Measurements from ENCODE around the gene LGALS3BP. TPM values are rescaled to one million over a fixed set of nuclear protein-coding genes. Genes with fewer than 3 reads are reported as not detected.

The LGALS3BP gene
- total and polyA plus RNA-seq, 2 of the 13 experiments (the other 11 are each of a cell fraction or from before 2014, with no cell fraction given), result 137 to 332 TPM

DNA sequence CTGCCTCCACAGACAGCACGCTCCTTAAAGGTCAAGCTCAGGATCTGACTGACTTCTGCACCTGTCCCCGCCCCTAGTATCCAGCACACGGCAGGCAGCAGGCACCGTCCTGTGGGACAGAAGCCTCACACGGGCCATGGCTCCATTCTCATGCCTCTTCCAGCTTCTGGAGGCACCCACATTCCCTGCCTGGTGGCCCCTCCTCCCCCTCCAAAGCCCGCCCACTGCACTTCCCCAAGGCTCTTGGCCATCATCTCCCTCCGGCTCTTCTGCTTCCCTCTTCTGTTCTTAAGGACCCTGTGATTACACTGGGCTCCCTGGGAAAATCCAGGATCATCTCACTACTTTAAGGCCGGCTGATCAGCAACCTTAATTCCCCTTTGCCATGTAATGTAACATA, 26.3 kb upstream of the LGALS3BP start:
- no TSS peak for BruUV-seq (replicated peaks)
- intact Hi-C loops (cut with micrococcal nuclease; ENCODE audit: unreplicated experiment) (no loop called here), in situ Hi-C loops (cut with HindIII; ENCODE audit: extremely low pct_ligation_motif_present, low pct_unique_long_range_greater_than_20kb) (no loop called here)
- H3K4me3 ChIP-seq (replicated peaks in 1 of 3; ENCODE audit: insufficient read depth in 1 of 3, low read depth in 2 of 3, low read length in 3 of 3), result no peak overlapping the region
- CTCF ChIA-PET (ENCODE audit: low intra/inter-chr PET ratio, low total read pairs), result no interaction called here
- no peaks in the 10 kb centered on the region; a peak in 1 of 5 replicates for H3K27me3 ChIP-seq (ENCODE audit: control insufficient read depth in 1 of 2, insufficient read depth in 2 of 2, low read length in 2 of 2)
- H3K9me3 ChIP-seq (ENCODE audit: low read length), result no peaks in the 10 kb centered on the region
- no peak for FAIRE-seq
- TF ChIP-seq ZNF343 (CRISPR knock-in tag; IDR thresholded peaks at IDR 0.05), result no peak
- 0 out of 2 replicates have a peak, but pooled peaks have one; percentile 21 for TF ChIP-seq ZNF788 (CRISPR knock-in tag; IDR thresholded peaks at IDR 0.05; ENCODE audit: borderline replicate concordance)
- TF ChIP-seq, protein P1, sequence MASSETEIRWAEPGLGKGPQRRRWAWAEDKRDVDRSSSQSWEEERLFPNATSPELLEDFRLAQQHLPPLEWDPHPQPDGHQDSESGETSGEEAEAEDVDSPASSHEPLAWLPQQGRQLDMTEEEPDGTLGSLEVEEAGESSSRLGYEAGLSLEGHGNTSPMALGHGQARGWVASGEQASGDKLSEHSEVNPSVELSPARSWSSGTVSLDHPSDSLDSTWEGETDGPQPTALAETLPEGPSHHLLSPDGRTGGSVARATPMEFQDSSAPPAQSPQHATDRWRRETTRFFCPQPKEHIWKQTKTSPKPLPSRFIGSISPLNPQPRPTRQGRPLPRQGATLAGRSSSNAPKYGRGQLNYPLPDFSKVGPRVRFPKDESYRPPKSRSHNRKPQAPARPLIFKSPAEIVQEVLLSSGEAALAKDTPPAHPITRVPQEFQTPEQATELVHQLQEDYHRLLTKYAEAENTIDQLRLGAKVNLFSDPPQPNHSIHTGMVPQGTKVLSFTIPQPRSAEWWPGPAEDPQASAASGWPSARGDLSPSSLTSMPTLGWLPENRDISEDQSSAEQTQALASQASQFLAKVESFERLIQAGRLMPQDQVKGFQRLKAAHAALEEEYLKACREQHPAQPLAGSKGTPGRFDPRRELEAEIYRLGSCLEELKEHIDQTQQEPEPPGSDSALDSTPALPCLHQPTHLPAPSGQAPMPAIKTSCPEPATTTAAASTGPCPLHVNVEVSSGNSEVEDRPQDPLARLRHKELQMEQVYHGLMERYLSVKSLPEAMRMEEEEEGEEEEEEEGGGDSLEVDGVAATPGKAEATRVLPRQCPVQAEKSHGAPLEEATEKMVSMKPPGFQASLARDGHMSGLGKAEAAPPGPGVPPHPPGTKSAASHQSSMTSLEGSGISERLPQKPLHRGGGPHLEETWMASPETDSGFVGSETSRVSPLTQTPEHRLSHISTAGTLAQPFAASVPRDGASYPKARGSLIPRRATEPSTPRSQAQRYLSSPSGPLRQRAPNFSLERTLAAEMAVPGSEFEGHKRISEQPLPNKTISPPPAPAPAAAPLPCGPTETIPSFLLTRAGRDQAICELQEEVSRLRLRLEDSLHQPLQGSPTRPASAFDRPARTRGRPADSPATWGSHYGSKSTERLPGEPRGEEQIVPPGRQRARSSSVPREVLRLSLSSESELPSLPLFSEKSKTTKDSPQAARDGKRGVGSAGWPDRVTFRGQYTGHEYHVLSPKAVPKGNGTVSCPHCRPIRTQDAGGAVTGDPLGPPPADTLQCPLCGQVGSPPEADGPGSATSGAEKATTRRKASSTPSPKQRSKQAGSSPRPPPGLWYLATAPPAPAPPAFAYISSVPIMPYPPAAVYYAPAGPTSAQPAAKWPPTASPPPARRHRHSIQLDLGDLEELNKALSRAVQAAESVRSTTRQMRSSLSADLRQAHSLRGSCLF (CRISPR knock-in tag; IDR thresholded peaks at IDR 0.05; ENCODE audit: borderline replicate concordance), result no peak
- no peak for TF ChIP-seq BRF2 (CRISPR knock-in tag; IDR thresholded peaks at IDR 0.05)
- TF ChIP-seq DNMT1 (CRISPR knock-in tag; IDR thresholded peaks at IDR 0.05), result no peak
- TF ChIP-seq PAX8 (CRISPR knock-in tag; IDR thresholded peaks at IDR 0.05; ENCODE audit: borderline replicate concordance), result no peak
- TF ChIP-seq ZNF543 (CRISPR knock-in tag; IDR thresholded peaks at IDR 0.05), result peak; percentile 99
- TF ChIP-seq ZNF616 (CRISPR knock-in tag; IDR thresholded peaks at IDR 0.05; ENCODE audit: low read depth), result no peak
- TF ChIP-seq, protein P2, sequence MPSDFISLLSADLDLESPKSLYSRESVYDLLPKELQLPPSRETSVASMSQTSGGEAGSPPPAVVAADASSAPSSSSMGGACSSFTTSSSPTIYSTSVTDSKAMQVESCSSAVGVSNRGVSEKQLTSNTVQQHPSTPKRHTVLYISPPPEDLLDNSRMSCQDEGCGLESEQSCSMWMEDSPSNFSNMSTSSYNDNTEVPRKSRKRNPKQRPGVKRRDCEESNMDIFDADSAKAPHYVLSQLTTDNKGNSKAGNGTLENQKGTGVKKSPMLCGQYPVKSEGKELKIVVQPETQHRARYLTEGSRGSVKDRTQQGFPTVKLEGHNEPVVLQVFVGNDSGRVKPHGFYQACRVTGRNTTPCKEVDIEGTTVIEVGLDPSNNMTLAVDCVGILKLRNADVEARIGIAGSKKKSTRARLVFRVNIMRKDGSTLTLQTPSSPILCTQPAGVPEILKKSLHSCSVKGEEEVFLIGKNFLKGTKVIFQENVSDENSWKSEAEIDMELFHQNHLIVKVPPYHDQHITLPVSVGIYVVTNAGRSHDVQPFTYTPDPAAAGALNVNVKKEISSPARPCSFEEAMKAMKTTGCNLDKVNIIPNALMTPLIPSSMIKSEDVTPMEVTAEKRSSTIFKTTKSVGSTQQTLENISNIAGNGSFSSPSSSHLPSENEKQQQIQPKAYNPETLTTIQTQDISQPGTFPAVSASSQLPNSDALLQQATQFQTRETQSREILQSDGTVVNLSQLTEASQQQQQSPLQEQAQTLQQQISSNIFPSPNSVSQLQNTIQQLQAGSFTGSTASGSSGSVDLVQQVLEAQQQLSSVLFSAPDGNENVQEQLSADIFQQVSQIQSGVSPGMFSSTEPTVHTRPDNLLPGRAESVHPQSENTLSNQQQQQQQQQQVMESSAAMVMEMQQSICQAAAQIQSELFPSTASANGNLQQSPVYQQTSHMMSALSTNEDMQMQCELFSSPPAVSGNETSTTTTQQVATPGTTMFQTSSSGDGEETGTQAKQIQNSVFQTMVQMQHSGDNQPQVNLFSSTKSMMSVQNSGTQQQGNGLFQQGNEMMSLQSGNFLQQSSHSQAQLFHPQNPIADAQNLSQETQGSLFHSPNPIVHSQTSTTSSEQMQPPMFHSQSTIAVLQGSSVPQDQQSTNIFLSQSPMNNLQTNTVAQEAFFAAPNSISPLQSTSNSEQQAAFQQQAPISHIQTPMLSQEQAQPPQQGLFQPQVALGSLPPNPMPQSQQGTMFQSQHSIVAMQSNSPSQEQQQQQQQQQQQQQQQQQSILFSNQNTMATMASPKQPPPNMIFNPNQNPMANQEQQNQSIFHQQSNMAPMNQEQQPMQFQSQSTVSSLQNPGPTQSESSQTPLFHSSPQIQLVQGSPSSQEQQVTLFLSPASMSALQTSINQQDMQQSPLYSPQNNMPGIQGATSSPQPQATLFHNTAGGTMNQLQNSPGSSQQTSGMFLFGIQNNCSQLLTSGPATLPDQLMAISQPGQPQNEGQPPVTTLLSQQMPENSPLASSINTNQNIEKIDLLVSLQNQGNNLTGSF (CRISPR knock-in tag; IDR thresholded peaks at IDR 0.05), result no peak
- no peak for TF ChIP-seq ZNF766 (CRISPR knock-in tag; IDR thresholded peaks at IDR 0.05; ENCODE audit: borderline replicate concordance)
- TF ChIP-seq POLR2G (IDR thresholded peaks at IDR 0.05; ENCODE audit: low read depth, low read length), result no peak
- POLR2A ChIA-PET, result interaction anchor here (1.0 to 1.3 kb wide), 2 partner anchors 21 to 26 kb away, joined by 3 to 4 read pairs; partner anchors contain the start of gene LGALS3BP
- no peak for ATAC-seq
- peaks cover 5 to 10% of the 10 kb centered on the region in 2 experiments; a peak in 3 of 5 replicates for H3K36me3 ChIP-seq (replicated peaks in 1 of 2; ENCODE audit: control insufficient read depth in 1 of 2, insufficient read depth in 2 of 2, low read length in 2 of 2)
- H3K79me2 ChIP-seq (ENCODE audit: insufficient read depth, low read length), result peaks cover 64% of the 10 kb centered on the region
- no peak overlapping the region for H2AFZ ChIP-seq (ENCODE audit: low read length)
- DNase-seq (ENCODE audit: low spot score), result no peak
- peaks cover 62% of the 10 kb centered on the region for H3K4me1 ChIP-seq (ENCODE audit: insufficient read depth, low read length)
- no peak overlapping the region for H3K4me2 ChIP-seq (ENCODE audit: low read depth, low read length)
- no peak overlapping the region for H3K9ac ChIP-seq (ENCODE audit: insufficient read depth, low read depth, low read length)
- no peaks in the 10 kb centered on the region for H4K20me1 ChIP-seq (ENCODE audit: insufficient read depth, low read length)
- no peak overlapping the region for H3K27ac ChIP-seq (ENCODE audit: extremely low read length, insufficient read depth, low read length)
- 93% methylated on average over 8 of the region's 8 CpGs for WGBS (ENCODE audit: low lambda C conversion rate)

All from HepG2 (cell line).